NT2/D1 (cell line): Measurements from ENCODE around the gene PDK2.

Source experiments
- DNase-seq: peaks from one replicate; pipeline ENCODE4 v3.0.0-alpha.2; 2011; ENCODE audit warnings: low read depth, low spot score
- H3K27me3 ChIP-seq: 2 replicates; pipeline ENCODE4 v1.6.0; 2011; ENCODE audit warnings: mild to moderate bottlenecking; ENCODE audit not compliant: insufficient read length, insufficient read depth
- H3K36me3 ChIP-seq: 2 replicates; pipeline ENCODE4 v1.6.1; 2011; ENCODE audit warnings: mild to moderate bottlenecking, low read length, mixed read lengths; ENCODE audit not compliant: insufficient read depth, insufficient read length
- H3K4me1 ChIP-seq: 2 replicates; pipeline ENCODE4 v1.5.1; 2011; ENCODE audit not compliant: insufficient read depth, insufficient read length
- H3K4me3 ChIP-seq: 2 replicates; pipeline ENCODE4 v1.5.1; 2011; ENCODE audit warnings: low read depth; ENCODE audit not compliant: insufficient read length
- H3K9ac ChIP-seq: 2 replicates; pipeline ENCODE4 v1.6.0; 2011; ENCODE audit warnings: low read depth; ENCODE audit not compliant: insufficient read length
- H3K9me3 ChIP-seq: 2 replicates; pipeline ENCODE4 v1.5.1; 2011; ENCODE audit warnings: mild to moderate bottlenecking, low read length; ENCODE audit not compliant: insufficient read depth
- SUZ12 ChIP-seq: IDR thresholded peaks from 2 replicates; pipeline ENCODE4 v1.6.1; 2011; ENCODE audit not compliant: insufficient read length, insufficient read depth; ENCODE audit errors: extremely low read depth
- YY1 ChIP-seq: IDR thresholded peaks from 2 replicates; pipeline ENCODE4 v1.6.1; 2011; ENCODE audit not compliant: insufficient read length, insufficient read depth
- ZNF274 ChIP-seq: IDR thresholded peaks from 2 replicates; pipeline ENCODE4 v1.6.1; 2011; ENCODE audit warnings: mild to moderate bottlenecking, low read depth, low read length

Gene PDK2

GRCh38 chr17:50148226-50149090 lies 53.3 kb downstream of the PDK2 start:
- H3K27me3 ChIP-seq, result no peaks in the 10 kb centered on the region
- H3K36me3 ChIP-seq, result peaks cover 43% of the 10 kb centered on the region
- H3K4me1 ChIP-seq, result peaks cover 37% of the 10 kb centered on the region
- DNase-seq, result no peak
- no peaks in the 10 kb centered on the region for H3K9me3 ChIP-seq
- peak overlapping the region; percentile 82 for H3K9ac ChIP-seq
- no peak for TF ChIP-seq SUZ12
- TF ChIP-seq ZNF274, result no peak
- H3K4me3 ChIP-seq, result peak overlapping the region; percentile 78

GRCh38 chr17:50149091-50149416 lies 53.9 kb downstream of the PDK2 start:
- no peaks in the 10 kb centered on the region for H3K9me3 ChIP-seq
- TF ChIP-seq SUZ12 (no peak), YY1 (no peak), ZNF274 (no peak)
- peak overlapping the region; percentile 78 for H3K4me3 ChIP-seq
- H3K4me1 ChIP-seq, result peaks cover 38% of the 10 kb centered on the region
- DNase-seq, result no peak
- H3K36me3 ChIP-seq, result peaks cover 37% of the 10 kb centered on the region
- H3K27me3 ChIP-seq, result no peaks in the 10 kb centered on the region
- H3K9ac ChIP-seq, result peak overlapping the region; percentile 88

- peaks cover 31% of the 10 kb centered on the region for H3K36me3 ChIP-seq
- H3K9ac ChIP-seq, result peak overlapping the region; percentile 95
- peaks cover 42% of the 10 kb centered on the region for H3K4me1 ChIP-seq
- no peaks in the 10 kb centered on the region for H3K9me3 ChIP-seq
- no peak for DNase-seq
- no peaks in the 10 kb centered on the region for H3K27me3 ChIP-seq
- TF ChIP-seq SUZ12 (no peak), YY1 (no peak), ZNF274 (no peak)
- H3K4me3 ChIP-seq, result peak overlapping the region; percentile 78
These were observed 54.5 kb downstream of the PDK2 start for GRCh38 chr17:50149417-50150353.

GRCh38 chr17:50150354-50151040 lies 55.3 kb downstream of the PDK2 start, which contains the start of gene PPP1R9B:
TSS of gene PPP1R9B (minus strand) at chr17:50150677. CDS start at chr17:50150513, 164 bp downstream.
- Histone ChIP-seq H3K4me3 (peak within 1 kb of the TSS; percentile 78), H3K36me3 (peaks cover 22% of the 10 kb centered on the region), H3K9ac (peak within 1 kb of the TSS; percentile 95), H3K27me3 (no peaks in the 10 kb centered on the region), H3K4me1 (peaks cover 40% of the 10 kb centered on the region), H3K9me3 (no peaks in the 10 kb centered on the region)
- no peak for DNase-seq
- TF ChIP-seq SUZ12 (no peak), ZNF274 (no peak), YY1 (no peak)

- TF ChIP-seq ZNF274, result no peak
- TF ChIP-seq SUZ12, result no peak
- no peak for TF ChIP-seq YY1
- H3K27me3 ChIP-seq, result no peaks in the 10 kb centered on the region
- peak overlapping the region; percentile 95 for H3K9ac ChIP-seq
- peak overlapping the region; percentile 78 for H3K4me3 ChIP-seq
- no peaks in the 10 kb centered on the region for H3K9me3 ChIP-seq
- peaks cover 39% of the 10 kb centered on the region for H3K4me1 ChIP-seq
- DNase-seq, result peak; percentile 70
- peaks cover 15% of the 10 kb centered on the region for H3K36me3 ChIP-seq
These were observed 56.1 kb downstream of the PDK2 start for GRCh38 chr17:50151041-50151936.

GRCh38 chr17:50151937-50152547 lies 56.9 kb downstream of the PDK2 start:
- peak; percentile 80 for DNase-seq
- Histone ChIP-seq H3K4me3 (peak overlapping the region; percentile 41), H3K9me3 (no peaks in the 10 kb centered on the region), H3K36me3 (peaks cover 7% of the 10 kb centered on the region), H3K27me3 (no peaks in the 10 kb centered on the region), H3K4me1 (peaks cover 33% of the 10 kb centered on the region), H3K9ac (peak overlapping the region; percentile 75)
- no peak for TF ChIP-seq ZNF274
- no peak for TF ChIP-seq SUZ12
- no peak for TF ChIP-seq YY1
